WTC11 (cell line): ENCODE measurements around the gene MYL6B. TPM values are rescaled to one million over a fixed set of nuclear protein-coding genes. Genes with fewer than 3 reads are reported as not detected.

ENCODE experiments used
- ETV6 ChIP-seq: sonication (generic); formaldehyde crosslinking; IDR thresholded peaks from 2 replicates; pipeline ENCODE4 v1.8.1; 2022; ENCODE audit warnings: mild to moderate bottlenecking, missing genetic modification reagents
- MYBL2 ChIP-seq: sonication (generic); formaldehyde crosslinking; IDR thresholded peaks from 2 replicates; pipeline ENCODE4 v1.8.1; 2023; ENCODE audit warnings: mild to moderate bottlenecking, moderate library complexity, missing genetic modification reagents
- NR3C1 ChIP-seq: sonication (generic); formaldehyde crosslinking; conservative IDR thresholded peaks from 2 replicates; pipeline ENCODE4 v1.8.1; 2023; ENCODE audit warnings: low read depth, mild to moderate bottlenecking, missing genetic modification reagents
- RORB ChIP-seq: fragments of 250-450 bp; sonication (Bioruptor Pico); IDR thresholded peaks from 2 replicates; pipeline ENCODE4 v1.9.0; 2021; ENCODE audit warnings: mild to moderate bottlenecking
- TEAD1 ChIP-seq: sonication (generic); formaldehyde crosslinking; IDR thresholded peaks from 2 replicates; pipeline ENCODE4 v1.8.0; 2022; ENCODE audit warnings: mild to moderate bottlenecking, missing genetic modification reagents
- TEAD4 ChIP-seq: sonication (generic); formaldehyde crosslinking; IDR thresholded peaks from 2 replicates; pipeline ENCODE4 v1.8.0; 2022; ENCODE audit warnings: mild to moderate bottlenecking, missing genetic modification reagents
- ZBTB21 ChIP-seq: sonication (generic); formaldehyde crosslinking; IDR thresholded peaks from 2 replicates; pipeline ENCODE4 v1.8.1; 2023; ENCODE audit warnings: mild to moderate bottlenecking, missing genetic modification reagents, borderline replicate concordance
- ZNF232 ChIP-seq: sonication (generic); formaldehyde crosslinking; IDR thresholded peaks from 2 replicates; pipeline ENCODE4 v1.8.0; 2022; ENCODE audit warnings: mild to moderate bottlenecking, missing genetic modification reagents
- ZNF671 ChIP-seq: fragments of 250-450 bp; sonication (Bioruptor Pico); IDR thresholded peaks from 2 replicates; pipeline ENCODE4 v1.8.0; 2021; ENCODE audit warnings: mild to moderate bottlenecking
- total RNA-seq: library from RNA; stranded (reverse); gene quantifications from 3 replicates; pipeline ENCODE4 v1.2.3, GENCODE V29; 2021
- TF ChIP-seq, protein P1 (sequence below): sonication (generic); formaldehyde crosslinking; IDR thresholded peaks from 2 replicates; pipeline ENCODE4 v1.8.0; 2023; ENCODE audit warnings: missing genetic modification reagents, mild to moderate bottlenecking, borderline replicate concordance
- TF ChIP-seq, protein P2 (sequence below): fragments of 250-450 bp; sonication (Bioruptor Pico); IDR thresholded peaks from 2 replicates; pipeline ENCODE4 v1.9.0; 2021; ENCODE audit warnings: mild to moderate bottlenecking, borderline replicate concordance
- TF ChIP-seq, protein P3 (sequence below): sonication (generic); formaldehyde crosslinking; IDR thresholded peaks from 2 replicates; pipeline ENCODE4 v1.8.0; 2022; ENCODE audit warnings: mild to moderate bottlenecking, missing genetic modification reagents
- TF ChIP-seq, protein P4 (sequence below): sonication (generic); formaldehyde crosslinking; IDR thresholded peaks from 2 replicates; pipeline ENCODE4 v1.8.0; 2022; ENCODE audit warnings: missing genetic modification reagents

Gene MYL6B
- total RNA-seq, 1 experiment from 2014 or later = 173 TPM

DNA sequence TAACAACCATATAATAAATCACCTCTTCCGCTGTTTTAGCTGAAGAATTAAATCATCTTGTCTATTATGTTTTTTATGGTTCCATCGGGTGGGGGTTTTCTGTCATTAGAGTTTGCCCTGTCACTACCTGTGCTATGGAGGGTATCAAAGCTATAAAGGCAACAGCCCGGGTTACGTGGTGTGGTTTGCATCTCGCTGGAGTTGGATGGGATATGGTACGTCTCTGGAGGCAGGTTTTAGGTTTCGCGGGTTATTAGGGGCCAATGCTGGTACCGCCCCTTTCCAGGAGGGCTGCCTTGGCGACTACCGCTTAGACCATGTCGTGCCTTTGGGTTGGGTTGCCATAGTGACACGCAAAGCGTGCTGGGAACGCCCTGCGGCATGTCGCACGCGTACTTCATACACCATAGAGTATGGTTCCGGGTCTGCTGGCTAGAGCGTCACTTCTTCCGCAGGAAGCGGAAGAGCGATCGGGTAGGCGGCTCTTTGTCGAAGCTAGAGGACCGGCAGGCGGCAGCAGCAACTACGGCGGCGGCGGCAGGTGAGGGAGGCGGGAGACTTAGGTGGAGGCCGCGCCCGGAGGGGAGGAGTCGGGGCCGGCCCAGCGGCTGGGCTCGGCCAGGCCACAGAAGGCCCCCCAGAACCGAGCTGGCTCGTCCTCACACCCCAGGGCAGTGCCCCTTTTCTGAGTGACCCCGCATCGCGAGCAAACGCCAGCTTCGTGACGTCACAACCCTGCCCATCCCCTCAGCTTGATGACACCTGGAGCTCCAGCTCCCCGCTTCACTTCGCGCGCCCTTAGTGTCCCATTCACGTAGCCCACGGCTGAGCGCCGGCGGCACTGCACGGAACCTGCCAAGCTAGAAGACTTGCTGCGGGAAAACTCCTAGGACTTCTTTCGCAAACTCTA lies 34.4 kb upstream of the MYL6B start, which contains the start of gene ZC3H10 (continued):
- TF ChIP-seq, protein P1, sequence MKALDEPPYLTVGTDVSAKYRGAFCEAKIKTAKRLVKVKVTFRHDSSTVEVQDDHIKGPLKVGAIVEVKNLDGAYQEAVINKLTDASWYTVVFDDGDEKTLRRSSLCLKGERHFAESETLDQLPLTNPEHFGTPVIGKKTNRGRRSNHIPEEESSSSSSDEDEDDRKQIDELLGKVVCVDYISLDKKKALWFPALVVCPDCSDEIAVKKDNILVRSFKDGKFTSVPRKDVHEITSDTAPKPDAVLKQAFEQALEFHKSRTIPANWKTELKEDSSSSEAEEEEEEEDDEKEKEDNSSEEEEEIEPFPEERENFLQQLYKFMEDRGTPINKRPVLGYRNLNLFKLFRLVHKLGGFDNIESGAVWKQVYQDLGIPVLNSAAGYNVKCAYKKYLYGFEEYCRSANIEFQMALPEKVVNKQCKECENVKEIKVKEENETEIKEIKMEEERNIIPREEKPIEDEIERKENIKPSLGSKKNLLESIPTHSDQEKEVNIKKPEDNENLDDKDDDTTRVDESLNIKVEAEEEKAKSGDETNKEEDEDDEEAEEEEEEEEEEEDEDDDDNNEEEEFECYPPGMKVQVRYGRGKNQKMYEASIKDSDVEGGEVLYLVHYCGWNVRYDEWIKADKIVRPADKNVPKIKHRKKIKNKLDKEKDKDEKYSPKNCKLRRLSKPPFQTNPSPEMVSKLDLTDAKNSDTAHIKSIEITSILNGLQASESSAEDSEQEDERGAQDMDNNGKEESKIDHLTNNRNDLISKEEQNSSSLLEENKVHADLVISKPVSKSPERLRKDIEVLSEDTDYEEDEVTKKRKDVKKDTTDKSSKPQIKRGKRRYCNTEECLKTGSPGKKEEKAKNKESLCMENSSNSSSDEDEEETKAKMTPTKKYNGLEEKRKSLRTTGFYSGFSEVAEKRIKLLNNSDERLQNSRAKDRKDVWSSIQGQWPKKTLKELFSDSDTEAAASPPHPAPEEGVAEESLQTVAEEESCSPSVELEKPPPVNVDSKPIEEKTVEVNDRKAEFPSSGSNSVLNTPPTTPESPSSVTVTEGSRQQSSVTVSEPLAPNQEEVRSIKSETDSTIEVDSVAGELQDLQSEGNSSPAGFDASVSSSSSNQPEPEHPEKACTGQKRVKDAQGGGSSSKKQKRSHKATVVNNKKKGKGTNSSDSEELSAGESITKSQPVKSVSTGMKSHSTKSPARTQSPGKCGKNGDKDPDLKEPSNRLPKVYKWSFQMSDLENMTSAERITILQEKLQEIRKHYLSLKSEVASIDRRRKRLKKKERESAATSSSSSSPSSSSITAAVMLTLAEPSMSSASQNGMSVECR (CRISPR knock-in tag) = peak; percentile 97
- TF ChIP-seq, protein P2, sequence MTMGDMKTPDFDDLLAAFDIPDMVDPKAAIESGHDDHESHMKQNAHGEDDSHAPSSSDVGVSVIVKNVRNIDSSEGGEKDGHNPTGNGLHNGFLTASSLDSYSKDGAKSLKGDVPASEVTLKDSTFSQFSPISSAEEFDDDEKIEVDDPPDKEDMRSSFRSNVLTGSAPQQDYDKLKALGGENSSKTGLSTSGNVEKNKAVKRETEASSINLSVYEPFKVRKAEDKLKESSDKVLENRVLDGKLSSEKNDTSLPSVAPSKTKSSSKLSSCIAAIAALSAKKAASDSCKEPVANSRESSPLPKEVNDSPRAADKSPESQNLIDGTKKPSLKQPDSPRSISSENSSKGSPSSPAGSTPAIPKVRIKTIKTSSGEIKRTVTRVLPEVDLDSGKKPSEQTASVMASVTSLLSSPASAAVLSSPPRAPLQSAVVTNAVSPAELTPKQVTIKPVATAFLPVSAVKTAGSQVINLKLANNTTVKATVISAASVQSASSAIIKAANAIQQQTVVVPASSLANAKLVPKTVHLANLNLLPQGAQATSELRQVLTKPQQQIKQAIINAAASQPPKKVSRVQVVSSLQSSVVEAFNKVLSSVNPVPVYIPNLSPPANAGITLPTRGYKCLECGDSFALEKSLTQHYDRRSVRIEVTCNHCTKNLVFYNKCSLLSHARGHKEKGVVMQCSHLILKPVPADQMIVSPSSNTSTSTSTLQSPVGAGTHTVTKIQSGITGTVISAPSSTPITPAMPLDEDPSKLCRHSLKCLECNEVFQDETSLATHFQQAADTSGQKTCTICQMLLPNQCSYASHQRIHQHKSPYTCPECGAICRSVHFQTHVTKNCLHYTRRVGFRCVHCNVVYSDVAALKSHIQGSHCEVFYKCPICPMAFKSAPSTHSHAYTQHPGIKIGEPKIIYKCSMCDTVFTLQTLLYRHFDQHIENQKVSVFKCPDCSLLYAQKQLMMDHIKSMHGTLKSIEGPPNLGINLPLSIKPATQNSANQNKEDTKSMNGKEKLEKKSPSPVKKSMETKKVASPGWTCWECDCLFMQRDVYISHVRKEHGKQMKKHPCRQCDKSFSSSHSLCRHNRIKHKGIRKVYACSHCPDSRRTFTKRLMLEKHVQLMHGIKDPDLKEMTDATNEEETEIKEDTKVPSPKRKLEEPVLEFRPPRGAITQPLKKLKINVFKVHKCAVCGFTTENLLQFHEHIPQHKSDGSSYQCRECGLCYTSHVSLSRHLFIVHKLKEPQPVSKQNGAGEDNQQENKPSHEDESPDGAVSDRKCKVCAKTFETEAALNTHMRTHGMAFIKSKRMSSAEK = peak; percentile 99
- TF ChIP-seq ZNF232 (CRISPR knock-in tag) (peak; percentile 45; the same call in 1 of the 2 replicates), RORB (CRISPR knock-in tag) (no peak), TEAD1 (CRISPR knock-in tag) (peak; percentile 94), ZNF671 (peak; percentile 100), ETV6 (peak; percentile 99), MYBL2 (CRISPR knock-in tag) (peak; percentile 64; the same call in 1 of the 2 replicates), ZBTB21 (CRISPR knock-in tag) (peak; percentile 86), TEAD4 (CRISPR knock-in tag) (peak; percentile 81; the same call in 1 of the 2 replicates), NR3C1 (CRISPR knock-in tag) (peak; percentile 90; the same call in 1 of the 2 replicates)
- TF ChIP-seq, protein P3, sequence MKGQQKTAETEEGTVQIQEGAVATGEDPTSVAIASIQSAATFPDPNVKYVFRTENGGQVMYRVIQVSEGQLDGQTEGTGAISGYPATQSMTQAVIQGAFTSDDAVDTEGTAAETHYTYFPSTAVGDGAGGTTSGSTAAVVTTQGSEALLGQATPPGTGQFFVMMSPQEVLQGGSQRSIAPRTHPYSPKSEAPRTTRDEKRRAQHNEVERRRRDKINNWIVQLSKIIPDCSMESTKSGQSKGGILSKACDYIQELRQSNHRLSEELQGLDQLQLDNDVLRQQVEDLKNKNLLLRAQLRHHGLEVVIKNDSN (CRISPR knock-in tag) = peak; percentile 60; the same call in 1 of the 2 replicates
- TF ChIP-seq, protein P4, sequence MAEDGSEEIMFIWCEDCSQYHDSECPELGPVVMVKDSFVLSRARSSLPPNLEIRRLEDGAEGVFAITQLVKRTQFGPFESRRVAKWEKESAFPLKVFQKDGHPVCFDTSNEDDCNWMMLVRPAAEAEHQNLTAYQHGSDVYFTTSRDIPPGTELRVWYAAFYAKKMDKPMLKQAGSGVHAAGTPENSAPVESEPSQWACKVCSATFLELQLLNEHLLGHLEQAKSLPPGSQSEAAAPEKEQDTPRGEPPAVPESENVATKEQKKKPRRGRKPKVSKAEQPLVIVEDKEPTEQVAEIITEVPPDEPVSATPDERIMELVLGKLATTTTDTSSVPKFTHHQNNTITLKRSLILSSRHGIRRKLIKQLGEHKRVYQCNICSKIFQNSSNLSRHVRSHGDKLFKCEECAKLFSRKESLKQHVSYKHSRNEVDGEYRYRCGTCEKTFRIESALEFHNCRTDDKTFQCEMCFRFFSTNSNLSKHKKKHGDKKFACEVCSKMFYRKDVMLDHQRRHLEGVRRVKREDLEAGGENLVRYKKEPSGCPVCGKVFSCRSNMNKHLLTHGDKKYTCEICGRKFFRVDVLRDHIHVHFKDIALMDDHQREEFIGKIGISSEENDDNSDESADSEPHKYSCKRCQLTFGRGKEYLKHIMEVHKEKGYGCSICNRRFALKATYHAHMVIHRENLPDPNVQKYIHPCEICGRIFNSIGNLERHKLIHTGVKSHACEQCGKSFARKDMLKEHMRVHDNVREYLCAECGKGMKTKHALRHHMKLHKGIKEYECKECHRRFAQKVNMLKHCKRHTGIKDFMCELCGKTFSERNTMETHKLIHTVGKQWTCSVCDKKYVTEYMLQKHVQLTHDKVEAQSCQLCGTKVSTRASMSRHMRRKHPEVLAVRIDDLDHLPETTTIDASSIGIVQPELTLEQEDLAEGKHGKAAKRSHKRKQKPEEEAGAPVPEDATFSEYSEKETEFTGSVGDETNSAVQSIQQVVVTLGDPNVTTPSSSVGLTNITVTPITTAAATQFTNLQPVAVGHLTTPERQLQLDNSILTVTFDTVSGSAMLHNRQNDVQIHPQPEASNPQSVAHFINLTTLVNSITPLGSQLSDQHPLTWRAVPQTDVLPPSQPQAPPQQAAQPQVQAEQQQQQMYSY (CRISPR knock-in tag) = no peak
